SK-N-SH (cell line): Measurements from ENCODE around the gene USP10. TPM values are rescaled to one million over a fixed set of nuclear protein-coding genes. Genes with fewer than 3 reads are reported as not detected.

ENCODE experiments used
- CTCF ChIA-PET: fragments of 300-600, 350-600 bp; formaldehyde crosslinking; extraction: SDS; loops from one replicate; lab custom pipeline; 2021; lab: Yijun Ruan, JAX
- POLR2A ChIA-PET: fragments of 350-600 bp; sonication (Branson Sonifier 250); formaldehyde crosslinking; extraction: SDS; loops from one replicate; lab custom pipeline; 2020; ENCODE audit warnings: antibody characterized with exemption, inconsistent platforms; lab: Yijun Ruan, JAX
- DNase-seq: peaks from one replicate; pipeline ENCODE4 v3.0.0; 2012
- H2AFZ ChIP-seq: fragments of 200-600 bp; sonication (generic); 2 replicates; pipeline ENCODE4 v1.8.1; 2016; ENCODE audit warnings: antibody characterized with exemption, mild to moderate bottlenecking, low read depth
- H3F3A ChIP-seq: fragments of 200-600 bp; sonication (generic); replicated peaks from 2 replicates; pipeline ENCODE3; 2016; ENCODE audit warnings: antibody characterized with exemption, mild to moderate bottlenecking; ENCODE audit not compliant: insufficient read depth
- H3K27ac ChIP-seq, 2 experiments: fragments of 200-500 bp in 1 of 2; fragments of 200-600 bp in 1 of 2; sonication (Bioruptor generic) in 1 of 2; sonication (generic), shearing (Covaris generic) in 1 of 2; 2 replicates each; pipeline versions ENCODE4 v1.5.1 to v1.6.1; 2014 to 2016; ENCODE audit warnings: low read depth in 2 of 2, inconsistent platforms in 1 of 2, low read length in 1 of 2, mild to moderate bottlenecking in 1 of 2, mixed read lengths in 1 of 2
- H3K27me3 ChIP-seq: fragments of 200-600 bp; sonication (generic), shearing (Covaris generic); 2 replicates; pipeline ENCODE4 v1.6.1; 2016; ENCODE audit warnings: mixed run types; ENCODE audit not compliant: insufficient read depth
- H3K36me3 ChIP-seq, 2 experiments: fragments of 200-500 bp in 1 of 2; fragments of 200-600 bp in 1 of 2; sonication (Bioruptor generic) in 1 of 2; sonication (generic) in 1 of 2; replicated peaks in 1 of 2; 2 replicates each; pipeline versions ENCODE3 to v1.5.1; 2014 to 2016; ENCODE audit warnings: low read length in 1 of 2, mild to moderate bottlenecking in 1 of 2; ENCODE audit not compliant: insufficient read depth in 2 of 2, control insufficient read depth in 1 of 2
- H3K4me1 ChIP-seq, 2 experiments: fragments of 200-500 bp in 1 of 2; fragments of 200-600 bp in 1 of 2; sonication (Bioruptor generic) in 1 of 2; sonication (generic), shearing (Covaris generic) in 1 of 2; 2 replicates each; pipeline versions ENCODE4 v1.5.1 to v1.6.1; 2014 to 2016; ENCODE audit warnings: low read depth in 1 of 2, low read length in 1 of 2, mixed run types in 1 of 2; ENCODE audit not compliant: insufficient read depth in 2 of 2, control insufficient read depth in 1 of 2
- H3K4me2 ChIP-seq: fragments of 200-600 bp; sonication (generic), shearing (Covaris generic); 2 replicates; pipeline ENCODE4 v1.6.1; 2017; ENCODE audit warnings: mixed run types
- H3K4me3 ChIP-seq, 2 experiments: fragments of 200-500 bp in 1 of 2; fragments of 200-600 bp in 1 of 2; sonication (Bioruptor generic) in 1 of 2; sonication (generic), shearing (Covaris generic) in 1 of 2; 2 replicates each; pipeline versions ENCODE4 v1.5.1 to v1.8.1; 2014 to 2016; ENCODE audit warnings: low read depth in 2 of 2, inconsistent platforms in 1 of 2, low read length in 1 of 2, mild to moderate bottlenecking in 1 of 2, mixed read lengths in 1 of 2, moderate library complexity in 1 of 2
- H3K79me2 ChIP-seq: fragments of 200-600 bp; sonication (generic); 2 replicates; pipeline ENCODE4 v1.8.1; 2017; ENCODE audit warnings: mild to moderate bottlenecking; ENCODE audit not compliant: insufficient read depth
- H3K9ac ChIP-seq: fragments of 200-600 bp; sonication (generic); 2 replicates; pipeline ENCODE4 v1.6.1; 2017; ENCODE audit warnings: mixed run types
- H3K9me2 ChIP-seq: fragments of 200-600 bp; sonication (generic); 2 replicates; pipeline ENCODE4 v1.6.1; 2017; ENCODE audit warnings: mixed run types
- H3K9me3 ChIP-seq: fragments of 200-600 bp; sonication (generic); 2 replicates; pipeline ENCODE4 v1.6.1; 2017; ENCODE audit warnings: mixed run types, mild to moderate bottlenecking, moderate library complexity
- H4K20me1 ChIP-seq: fragments of 200-600 bp; sonication (generic); 2 replicates; pipeline ENCODE4 v1.6.1; 2017; ENCODE audit warnings: mild to moderate bottlenecking, mixed run types; ENCODE audit not compliant: insufficient read depth
- ELF1 ChIP-seq: IDR thresholded peaks from 2 replicates; pipeline ENCODE4 v1.4.0; 2012
- FOSL2 ChIP-seq: IDR thresholded peaks from 2 replicates; pipeline ENCODE4 v1.4.0; 2012; ENCODE audit warnings: low read depth, mild to moderate bottlenecking, moderate library complexity, borderline replicate concordance
- FOXJ3 ChIP-seq: sonication (generic); formaldehyde crosslinking; IDR thresholded peaks from 2 replicates; pipeline ENCODE4 v1.5.1; 2020; ENCODE audit warnings: mild to moderate bottlenecking, missing genetic modification reagents
- GABPA ChIP-seq: IDR thresholded peaks from 2 replicates; pipeline ENCODE4 v1.4.0; 2012; ENCODE audit warnings: low read depth, mild to moderate bottlenecking
- GATA2 ChIP-seq: sonication (generic); formaldehyde crosslinking; IDR thresholded peaks from 2 replicates; pipeline ENCODE4 v1.5.0; 2020; ENCODE audit warnings: mild to moderate bottlenecking, missing genetic modification reagents
- IRF3 ChIP-seq: fragments of 150-350 bp; IDR thresholded peaks from 2 replicates; pipeline ENCODE4 v1.6.1; 2016; ENCODE audit warnings: mild to moderate bottlenecking, low read depth, low read length
- MEF2A ChIP-seq: IDR thresholded peaks from 2 replicates; pipeline ENCODE4 v1.4.0; 2012; ENCODE audit warnings: low read depth, borderline replicate concordance
- REST ChIP-seq: IDR thresholded peaks from 2 replicates; pipeline ENCODE4 v1.6.1; 2012; ENCODE audit warnings: mild to moderate bottlenecking, low read depth, low read length, moderate library complexity
- RXRA ChIP-seq: IDR thresholded peaks from 2 replicates; pipeline ENCODE4 v1.4.0; 2012; ENCODE audit warnings: low read depth, mild to moderate bottlenecking, borderline replicate concordance
- SIN3A ChIP-seq: IDR thresholded peaks from 2 replicates; pipeline ENCODE4 v1.6.1; 2012; ENCODE audit warnings: low read depth, mild to moderate bottlenecking, low read length, moderate library complexity, borderline replicate concordance
- TCF12 ChIP-seq: IDR thresholded peaks from 2 replicates; pipeline ENCODE4 v1.4.0; 2012
- WGBS: methylation state at CpG from one replicate; pipeline ENCODE4 v1.1.6; 2017; ENCODE audit warnings: low lambda C conversion rate; 5-methylcytosine and 5-hydroxymethylcytosine counted together
- polyA plus RNA-seq, 3 experiments: library from polyadenylated mRNA; depleted of rRNA; stranded (reverse); fragments of >200 nt; gene quantifications; 2 replicates each; pipeline ENCODE4 v1.2.3, GENCODE V29; 2012
- TF ChIP-seq, protein P1 (sequence below): IDR thresholded peaks from 2 replicates; pipeline ENCODE4 v1.4.0; 2012; ENCODE audit warnings: low read depth, borderline replicate concordance
- TF ChIP-seq, protein P2 (sequence below): IDR thresholded peaks from 2 replicates; pipeline ENCODE4; 2012
- TF ChIP-seq, protein P3 (sequence below): IDR thresholded peaks from 2 replicates; pipeline ENCODE4 v1.4.0; 2012; ENCODE audit warnings: low read depth, borderline replicate concordance

Gene USP10
- polyA plus RNA-seq, 1 of the 3 experiments (the other 2 are of a cell fraction): 49.2 TPM

- H4K20me1 ChIP-seq: peaks cover 73% of the 10 kb centered on the region
- H3K9ac ChIP-seq: no peak overlapping the region
- peaks cover 13% of the 10 kb centered on the region for H3F3A ChIP-seq
- peaks cover 96% of the 10 kb centered on the region for H3K79me2 ChIP-seq
- ChIA-PET POLR2A (no interaction called here), CTCF (interaction anchor here (0.7 to 14.8 kb wide), 17 partner anchors 8 to 258 kb away, joined by 3 to 428 read pairs (median 9); no protein-coding TSS in a partner anchor)
- H3K9me2 ChIP-seq: no peaks in the 10 kb centered on the region
- DNase-seq: no peak
- no peaks in the 10 kb centered on the region for H3K27me3 ChIP-seq
- H3K9me3 ChIP-seq: no peaks in the 10 kb centered on the region
- TF ChIP-seq, protein P1, sequence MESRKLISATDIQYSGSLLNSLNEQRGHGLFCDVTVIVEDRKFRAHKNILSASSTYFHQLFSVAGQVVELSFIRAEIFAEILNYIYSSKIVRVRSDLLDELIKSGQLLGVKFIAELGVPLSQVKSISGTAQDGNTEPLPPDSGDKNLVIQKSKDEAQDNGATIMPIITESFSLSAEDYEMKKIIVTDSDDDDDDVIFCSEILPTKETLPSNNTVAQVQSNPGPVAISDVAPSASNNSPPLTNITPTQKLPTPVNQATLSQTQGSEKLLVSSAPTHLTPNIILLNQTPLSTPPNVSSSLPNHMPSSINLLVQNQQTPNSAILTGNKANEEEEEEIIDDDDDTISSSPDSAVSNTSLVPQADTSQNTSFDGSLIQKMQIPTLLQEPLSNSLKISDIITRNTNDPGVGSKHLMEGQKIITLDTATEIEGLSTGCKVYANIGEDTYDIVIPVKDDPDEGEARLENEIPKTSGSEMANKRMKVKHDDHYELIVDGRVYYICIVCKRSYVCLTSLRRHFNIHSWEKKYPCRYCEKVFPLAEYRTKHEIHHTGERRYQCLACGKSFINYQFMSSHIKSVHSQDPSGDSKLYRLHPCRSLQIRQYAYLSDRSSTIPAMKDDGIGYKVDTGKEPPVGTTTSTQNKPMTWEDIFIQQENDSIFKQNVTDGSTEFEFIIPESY: no peak
- TF ChIP-seq FOXJ3 (CRISPR knock-in tag) (no peak), SIN3A (no peak), RXRA (no peak), MEF2A (no peak), ELF1 (no peak), GABPA (no peak), GATA2 (CRISPR knock-in tag) (no peak), FOSL2 (no peak), IRF3 (no peak), REST (no peak), TCF12 (no peak)
- TF ChIP-seq, protein P2, sequence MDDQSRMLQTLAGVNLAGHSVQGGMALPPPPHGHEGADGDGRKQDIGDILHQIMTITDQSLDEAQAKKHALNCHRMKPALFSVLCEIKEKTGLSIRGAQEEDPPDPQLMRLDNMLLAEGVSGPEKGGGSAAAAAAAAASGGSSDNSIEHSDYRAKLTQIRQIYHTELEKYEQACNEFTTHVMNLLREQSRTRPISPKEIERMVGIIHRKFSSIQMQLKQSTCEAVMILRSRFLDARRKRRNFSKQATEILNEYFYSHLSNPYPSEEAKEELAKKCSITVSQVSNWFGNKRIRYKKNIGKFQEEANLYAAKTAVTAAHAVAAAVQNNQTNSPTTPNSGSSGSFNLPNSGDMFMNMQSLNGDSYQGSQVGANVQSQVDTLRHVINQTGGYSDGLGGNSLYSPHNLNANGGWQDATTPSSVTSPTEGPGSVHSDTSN: no peak
- TF ChIP-seq, protein P3, sequence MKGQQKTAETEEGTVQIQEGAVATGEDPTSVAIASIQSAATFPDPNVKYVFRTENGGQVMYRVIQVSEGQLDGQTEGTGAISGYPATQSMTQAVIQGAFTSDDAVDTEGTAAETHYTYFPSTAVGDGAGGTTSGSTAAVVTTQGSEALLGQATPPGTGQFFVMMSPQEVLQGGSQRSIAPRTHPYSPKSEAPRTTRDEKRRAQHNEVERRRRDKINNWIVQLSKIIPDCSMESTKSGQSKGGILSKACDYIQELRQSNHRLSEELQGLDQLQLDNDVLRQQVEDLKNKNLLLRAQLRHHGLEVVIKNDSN: no peak
- 97% methylated on average over 8 of the region's 8 CpGs for WGBS
- no peak overlapping the region for H3K27ac ChIP-seq
- peaks cover 4 to 9% of the 10 kb centered on the region in 2 experiments for H3K36me3 ChIP-seq
- no peak overlapping the region for H2AFZ ChIP-seq
- H3K4me3 ChIP-seq: no peak overlapping the region
- no peaks in the 10 kb centered on the region; a peak in 1 of 4 replicates for H3K4me1 ChIP-seq
- H3K4me2 ChIP-seq: no peak overlapping the region
Observed at GRCh38 chr16:84752600-84752999, 52.8 kb downstream of the USP10 start.
